A673 (cell line): Measurements from ENCODE around the gene NRDE2. TPM values are rescaled to one million over a fixed set of nuclear protein-coding genes. Genes with fewer than 3 reads are reported as not detected.

ENCODE experiments used
- Bru-seq: library from RNA; stranded (reverse); fragments of 400-500 nt; gene quantifications from one replicate; lab custom pipeline; 2021; lab: Mats Ljungman, UMichigan
- BruChase-seq, 2 experiments: library from RNA; stranded (reverse); fragments of 400-500 nt; gene quantifications; one replicate each; lab custom pipeline; 2021; lab: Mats Ljungman, UMichigan
- BruUV-seq: library from RNA; stranded (reverse); fragments of 400-500 nt; replicated peaks from 2 replicates; lab custom pipeline; 2021; lab: Mats Ljungman, UMichigan
- CTCF ChIA-PET: fragments of 300-600 bp; sonication (Branson Sonifier 250); formaldehyde crosslinking; loops from one replicate; lab custom pipeline; 2022; ENCODE audit warnings: antibody characterized with exemption; lab: Charles Lee
- POLR2A ChIA-PET: fragments of 300-600 bp; sonication (Branson Sonifier 250); formaldehyde crosslinking; loops from one replicate; lab custom pipeline; 2022; ENCODE audit warnings: antibody characterized with exemption; ENCODE audit not compliant: low non-redundant PET; lab: Charles Lee
- DNase-seq: peaks from one replicate; pipeline ENCODE4 v3.0.0-alpha.2; 2015; ENCODE audit warnings: low spot score
- H3K27ac ChIP-seq: fragments of 200-600 bp; sonication (generic); 2 replicates; pipeline ENCODE4 v1.5.1; 2016; ENCODE audit warnings: mixed run types, low read depth, mild to moderate bottlenecking, mixed read lengths, antibody characterized with exemption, low read length; ENCODE audit not compliant: poor library complexity, severe bottlenecking
- H3K27me3 ChIP-seq: fragments of 200-600 bp; sonication (generic); replicated peaks from 2 replicates; pipeline ENCODE4 v1.6.1; 2017; ENCODE audit warnings: mixed run types, low read depth, mild to moderate bottlenecking, mixed read lengths, antibody characterized with exemption, low read length; ENCODE audit not compliant: insufficient read depth, poor library complexity
- H3K36me3 ChIP-seq: fragments of 200-600 bp; sonication (generic); 2 replicates; pipeline ENCODE4 v1.6.1; 2016; ENCODE audit warnings: mixed run types, mild to moderate bottlenecking, mixed read lengths, antibody characterized with exemption, low read length; ENCODE audit not compliant: insufficient read depth, poor library complexity, severe bottlenecking
- H3K4me1 ChIP-seq: fragments of 200-600 bp; sonication (generic); 2 replicates; pipeline ENCODE4 v1.6.1; 2017; ENCODE audit warnings: mixed run types, mild to moderate bottlenecking, mixed read lengths, antibody characterized with exemption, low read length; ENCODE audit not compliant: insufficient read depth, poor library complexity, severe bottlenecking
- H3K4me3 ChIP-seq: fragments of 200-600 bp; sonication (generic); 2 replicates; pipeline ENCODE4 v1.5.1; 2016; ENCODE audit warnings: low read depth, mixed run types, mild to moderate bottlenecking, mixed read lengths, low read length; ENCODE audit not compliant: poor library complexity, severe bottlenecking
- H3K9me3 ChIP-seq: fragments of 200-600 bp; sonication (generic); 2 replicates; pipeline ENCODE4 v1.6.1; 2016; ENCODE audit warnings: mixed run types, low read depth, mild to moderate bottlenecking, mixed read lengths, antibody characterized with exemption, low read length; ENCODE audit not compliant: poor library complexity, severe bottlenecking
- CTCF ChIP-seq: fragments of 300-800, 200-600 bp; sonication (generic); conservative IDR thresholded peaks from 2 replicates; pipeline ENCODE4 v1.5.1; 2017; ENCODE audit warnings: low read depth, mild to moderate bottlenecking, antibody characterized with exemption, low read length, moderate library complexity, mixed read lengths
- EZH2 ChIP-seq: fragments of 200-600 bp; sonication (generic); IDR thresholded peaks from 2 replicates; pipeline ENCODE4 v1.6.1; 2017; ENCODE audit warnings: borderline replicate concordance, low read depth, mild to moderate bottlenecking, mixed read lengths, antibody characterized with exemption, low read length; ENCODE audit not compliant: poor library complexity, severe bottlenecking
- intact Hi-C: fragments of 100-400 bp; cut with micrococcal nuclease; formaldehyde crosslinking; loops from one replicate; pipeline ENCODE4 v1.10.0; 2022; ENCODE audit not compliant: unreplicated experiment
- long read RNA-seq: library from polyadenylated mRNA; stranded (forward); transcript quantifications from one replicate; pipeline ENCODE4 v2.0.0, GENCODE V29; 2022
- total RNA-seq: library from RNA; stranded (reverse); gene quantifications from 2 replicates; pipeline ENCODE4 v1.2.3, GENCODE V29; 2021

Gene NRDE2
- total RNA-seq (19.7 and 21.1 TPM in 2 replicates), Bru-seq, nascent RNA (percentile 78 among the genes with signal in this experiment), BruChase-seq, experiment 1, labeled RNA remaining after a 2-hour chase (percentile 67 among the genes with signal in this experiment), BruChase-seq, experiment 2, labeled RNA remaining after a 6-hour chase (percentile 68 among the genes with signal in this experiment)
- long read RNA-seq, full-length matches to known transcripts: 9 of 16 reads
- long read RNA-seq, partial matches to known transcripts: 3 of 16 reads
- long read RNA-seq, other reads (novel, unspliced or antisense): 4 of 16 reads

GRCh38 chr14:90331497-90332270 is at the start of gene NRDE2:
Gene NRDE2, minus strand, starts transcription at chr14:90331941. Its CDS starts 37 bp downstream, at chr14:90331904.
- H3K4me3 ChIP-seq: peak within 1 kb of the TSS; percentile 53
- TF ChIP-seq CTCF: no peak
- TF ChIP-seq EZH2: no peak
- intact Hi-C loops: loop anchor here (2.0 kb wide), 1 partner anchor 51 kb away; no protein-coding TSS in a partner anchor
- TSS peak; percentile 62 for BruUV-seq
- no peaks in the 10 kb centered on the region for H3K36me3 ChIP-seq
- peak; percentile 98 for DNase-seq
- CTCF ChIA-PET: no interaction called here
- POLR2A ChIA-PET: no interaction called here
- peaks cover 4% of the 10 kb centered on the region for H3K27me3 ChIP-seq
- H3K4me1 ChIP-seq: no peaks in the 10 kb centered on the region
- H3K9me3 ChIP-seq: no peaks in the 10 kb centered on the region
- peak within 1 kb of the TSS; percentile 71 for H3K27ac ChIP-seq

GRCh38 chr14:90381011-90381786 is 49.5 kb upstream of the NRDE2 start:
- ChIA-PET POLR2A (no interaction called here), CTCF (interaction anchor here (1.2 kb wide), 1 partner anchor 80 kb away, joined by 4 read pairs; no protein-coding TSS in a partner anchor)
- BruUV-seq: no TSS peak
- intact Hi-C loops: no loop called here
- Histone ChIP-seq H3K4me1 (peaks cover 12% of the 10 kb centered on the region), H3K27ac (no peak overlapping the region), H3K9me3 (no peaks in the 10 kb centered on the region), H3K36me3 (no peaks in the 10 kb centered on the region), H3K27me3 (no peaks in the 10 kb centered on the region), H3K4me3 (no peak overlapping the region)
- DNase-seq: no peak
- no peak for TF ChIP-seq EZH2
- TF ChIP-seq CTCF: no peak

GRCh38 chr14:90379106-90379505 is 47.4 kb upstream of the NRDE2 start:
- Histone ChIP-seq H3K9me3 (no peaks in the 10 kb centered on the region), H3K4me3 (no peak overlapping the region), H3K27ac (no peak overlapping the region), H3K36me3 (no peaks in the 10 kb centered on the region), H3K4me1 (peaks cover 12% of the 10 kb centered on the region), H3K27me3 (no peaks in the 10 kb centered on the region)
- CTCF ChIA-PET: no interaction called here
- intact Hi-C loops: no loop called here
- DNase-seq: no peak
- no TSS peak for BruUV-seq
- no peak for TF ChIP-seq EZH2
- no peak for TF ChIP-seq CTCF
- POLR2A ChIA-PET: no interaction called here
